Heart left ventricle (tissue), 16 donors: Measurements from ENCODE around the gene SV2A. TPM values are rescaled to one million over a fixed set of nuclear protein-coding genes. Genes with fewer than 3 reads are reported as not detected.
A peak's percentile ranks its signal among the peaks of the same experiment; 100 is the strongest.
"Not testable (repeated sequence)": the region's sequence is repeated elsewhere in the genome, so short reads cannot be mapped to it uniquely, and the experiment has no call there.

Experiments
- ATAC-seq, 4 donors: fragments of 200-7000 bp; cut with Tn5 transposase; one replicate each; pipeline ENCODE4 v1.9.1; 2020 to 2022; ENCODE audit warnings: moderate library complexity in 4 of 4, mild to moderate bottlenecking in 3 of 4, moderate number of reproducible peaks in 1 of 4
- DNase-seq, 5 donors: peaks; one replicate each; pipeline ENCODE4 v3.0.0-alpha.2; 2020
- H3K27ac ChIP-seq, 12 donors: fragments of 200-600 bp; sonication (generic) in 4 of 12; one replicate each; pipeline versions ENCODE4 v1.5.0 to v1.8.0; 2016 to 2022; ENCODE audit warnings: mild to moderate bottlenecking in 2 of 12
- H3K27me3 ChIP-seq, 9 donors: fragments of 200-600 bp; sonication (generic) in 2 of 9; one replicate each; pipeline versions ENCODE4 v1.5.1 to v1.8.0; 2016 to 2022; ENCODE audit warnings: mild to moderate bottlenecking in 3 of 9
- H3K36me3 ChIP-seq, 9 donors: fragments of 200-600 bp; sonication (generic) in 2 of 9; one replicate each; pipeline versions ENCODE4 v1.5.0 to v1.8.0; 2018 to 2022; ENCODE audit warnings: mild to moderate bottlenecking in 2 of 9
- H3K4me1 ChIP-seq, 12 donors: fragments of 200-600 bp; sonication (generic) in 4 of 12; one replicate each; pipeline versions ENCODE4 v1.5.0 to v1.8.0; 2016 to 2022; ENCODE audit warnings: mild to moderate bottlenecking in 3 of 12
- H3K4me3 ChIP-seq, 12 donors: fragments of 200-600 bp; sonication (generic) in 4 of 12; one replicate each; pipeline versions ENCODE4 v1.5.0 to v1.8.0; 2017 to 2022; ENCODE audit warnings: mild to moderate bottlenecking in 9 of 12, moderate library complexity in 4 of 12
- H3K9me3 ChIP-seq, 12 donors: fragments of 200-600 bp; sonication (generic) in 4 of 12; one replicate each; pipeline versions ENCODE4 v1.5.0 to v1.8.0; 2016 to 2022; ENCODE audit warnings: mild to moderate bottlenecking in 1 of 12
- CTCF ChIP-seq, 12 donors: fragments of 200-600 bp; sonication (generic) in 4 of 12; IDR thresholded peaks; one replicate each; pipeline versions ENCODE4 v1.5.0 to v1.8.0; 2018 to 2022; ENCODE audit warnings: antibody characterized with exemption in 12 of 12, mild to moderate bottlenecking in 5 of 12
- POLR2A ChIP-seq, 2 donors: fragments of 450-650 bp; IDR thresholded peaks; one replicate each; pipeline ENCODE4 v1.6.1; 2017; ENCODE audit warnings: antibody characterized with exemption in 2 of 2, mild to moderate bottlenecking in 2 of 2, moderate library complexity in 2 of 2
- WGBS, 4 donors: extraction: QIAGEN DNeasy Blood & Tissue Kit in 2 of 4; methylation state at CpG; one replicate each; pipeline versions ENCODE4 v1.1.5 to v1.1.7; 2013 to 2018; 5-methylcytosine and 5-hydroxymethylcytosine counted together
- intact Hi-C, 10 donors: fragments of 100-400 bp; cut with DNase I; formaldehyde crosslinking; loops; one replicate each; pipeline versions ENCODE4 v1.11.1 to v1.14.2; 2022
- polyA plus RNA-seq, 2 donors: library from polyadenylated mRNA; stranded (reverse); fragments of 200-250 nt; gene quantifications; one replicate each; pipeline ENCODE4 v1.2.3, GENCODE V29; 2013
- total RNA-seq, 9 donors: library from RNA; depleted of rRNA in 2 of 9; stranded (reverse); fragments of >200 nt in 2 of 9; fragmentation: NEBNext Ultra II Directional in 3 of 9; extraction: Animal tissue kit (Norgen Biotek cat#: 25700) in 3 of 9; gene quantifications; one replicate each; pipeline versions ENCODE4 v1.1.0 to v1.2.4, GENCODE V29; 2016 to 2023
- donor health status: ischemic (EF 13 %, LVEDD 7.1; RV severe dilation, severe dysfunction).
- donor health status: healthy with polysubstance abuse.
- donor health status: DM: no; HTN: yes; CAD: no.
- donor health status: DM: no; HTN: no; CAD: no.
- donor health status: ischemic (EF 25% LVEDD 6.9; RV normal size, moderate dysfunction).
- donor health status: ischemic (EF 25% LVEDD 5.7; RV mildly dilated, moderate dysfunction).
- donor health status: healthy.
- donor health status: DM: yes; HTN: yes; CAD: no.
- donor health status: ischemic (EF 35%, LVEDD 5.7; RV mildly dilated, moderate dysfunction).
- donor health status: nonischemic (EF 11% LVEDD 7.7; RV severe dilation, severe dysfunction).
- donor health status: DM: yes; HTN: yes; CAD: no.
- donor health status: PGD.
- donor health status: ischemic (EF 29% LVEDD 5.4; RV normal size, mild dysfunction).
- donor health status: nonischemic (EF 23%, LVEDD 6.1; RV moderate dilation, normal function).

Gene SV2A
- total and polyA plus RNA-seq, 11 donors = 0.20 to 1.4 (median 0.32) TPM

- Histone ChIP-seq H3K36me3 (peaks cover 0 to 21% (median 18%) of the 10 kb centered on the region in 9 donors), H3K4me1 (peaks cover 0 to 55% (median 38%) of the 10 kb centered on the region in 12 donors), H3K4me3 (no peak overlapping the region), H3K9me3 (no peaks in the 10 kb centered on the region), H3K27me3 (no peaks in the 10 kb centered on the region), H3K27ac (peak overlapping the region in 4 of 12 donors; percentile 81 to 88 (median 84))
- TF ChIP-seq CTCF (IDR thresholded peaks at IDR 0.05) (no peak), POLR2A (IDR thresholded peaks at IDR 0.05) (no peak)
- DNase-seq (no peak), ATAC-seq (no peak)
- WGBS, 4 donors = 86 to 94% (median 89%) methylated on average over 3 of the region's 3 CpGs
- intact Hi-C loops = no loop called here
These were observed 22.8 kb upstream of the SV2A start for GRCh38 chr1:149940427-149940826.

- H3K9me3 ChIP-seq, H3K36me3 ChIP-seq, DNase-seq, H3K27me3 ChIP-seq: not testable (repeated sequence)
- peak in 2 of 4 donors; percentile 7 to 14 for ATAC-seq
- Histone ChIP-seq H3K4me1 (peaks cover 0 to 55% (median 38%) of the 10 kb centered on the region in 12 donors), H3K4me3 (peak overlapping the region in 9 of 12 donors; percentile 20 to 54 (median 37)), H3K27ac (peak overlapping the region in 11 of 12 donors; percentile 68 to 91 (median 82))
- WGBS, 4 donors = 49 to 63% (median 51%) methylated on average over 13 of the region's 13 CpGs
- intact Hi-C loops = loop anchor here in 2 of 10 donors (1.0 to 5.0 kb wide), 2 partner anchors 41 to 50 kb away; partner anchors contain the start of gene BOLA1 (in 1 of the 2)
These were observed 21.0 kb upstream of the SV2A start for GRCh38 chr1:149938668-149939003.

GRCh38 chr1:149937759-149938158, 20.1 kb upstream of the SV2A start:
- TF ChIP-seq POLR2A (IDR thresholded peaks at IDR 0.05) (no peak), CTCF (IDR thresholded peaks at IDR 0.05) (no peak)
- H3K9me3 ChIP-seq = no peaks in the 10 kb centered on the region
- peak overlapping the region in 2 of 12 donors; percentile 55 to 68 for H3K4me3 ChIP-seq
- DNase-seq = no peak
- H3K36me3 ChIP-seq = peaks cover 0 to 12% (median 0%) of the 10 kb centered on the region in 9 donors
- intact Hi-C loops = loop anchor here in 1 of 10 donors (5.0 kb wide), 1 partner anchor 40 kb away; the partner anchor contains the start of gene BOLA1
- H3K27me3 ChIP-seq = no peaks in the 10 kb centered on the region
- ATAC-seq = peak in 2 of 4 donors; percentile 19 to 42
- H3K4me1 ChIP-seq = peaks cover 0 to 50% (median 38%) of the 10 kb centered on the region in 12 donors
- H3K27ac ChIP-seq = peak overlapping the region in 8 of 12 donors; percentile 12 to 88 (median 57)

- H3K4me1 ChIP-seq = peaks cover 0 to 44% (median 35%) of the 10 kb centered on the region in 12 donors
- intact Hi-C loops = loop anchor here in 1 of 10 donors (5.0 kb wide), 1 partner anchor 40 kb away; the partner anchor contains the start of gene BOLA1
- WGBS, 4 donors = 26 to 40% (median 31%) methylated on average over 8 of the region's 8 CpGs
- no peaks in the 10 kb centered on the region for H3K27me3 ChIP-seq
- TF ChIP-seq CTCF (IDR thresholded peaks at IDR 0.05) (no peak), POLR2A (IDR thresholded peaks at IDR 0.05) (no peak)
- ATAC-seq (no peak), DNase-seq (no peak)
- peak overlapping the region in 9 of 12 donors; percentile 10 to 88 (median 59) for H3K27ac ChIP-seq
- no peaks in the 10 kb centered on the region for H3K9me3 ChIP-seq
- peaks cover 0 to 16% (median 0%) of the 10 kb centered on the region in 9 donors for H3K36me3 ChIP-seq
- peak overlapping the region; percentile 22 to 73 (median 55) for H3K4me3 ChIP-seq
These were observed 19.5 kb upstream of the SV2A start for GRCh38 chr1:149936992-149937705.
